DND-41 (cell line): Measurements from ENCODE around the gene LAGE3.

ENCODE experiments used
- CTCF ChIP-seq: IDR thresholded peaks from 2 replicates; pipeline ENCODE4 v1.5.1; 2012; ENCODE audit warnings: borderline replicate concordance, low read length, moderate library complexity, mild to moderate bottlenecking; ENCODE audit not compliant: poor library complexity, severe bottlenecking; ENCODE audit errors: extremely low read depth
- EZH2 ChIP-seq: IDR thresholded peaks from 3 replicates; pipeline ENCODE4 v1.6.1; 2012; ENCODE audit warnings: borderline replicate concordance, low read depth, mild to moderate bottlenecking, moderate library complexity, low read length, inconsistent platforms; ENCODE audit not compliant: severe bottlenecking

DNA sequence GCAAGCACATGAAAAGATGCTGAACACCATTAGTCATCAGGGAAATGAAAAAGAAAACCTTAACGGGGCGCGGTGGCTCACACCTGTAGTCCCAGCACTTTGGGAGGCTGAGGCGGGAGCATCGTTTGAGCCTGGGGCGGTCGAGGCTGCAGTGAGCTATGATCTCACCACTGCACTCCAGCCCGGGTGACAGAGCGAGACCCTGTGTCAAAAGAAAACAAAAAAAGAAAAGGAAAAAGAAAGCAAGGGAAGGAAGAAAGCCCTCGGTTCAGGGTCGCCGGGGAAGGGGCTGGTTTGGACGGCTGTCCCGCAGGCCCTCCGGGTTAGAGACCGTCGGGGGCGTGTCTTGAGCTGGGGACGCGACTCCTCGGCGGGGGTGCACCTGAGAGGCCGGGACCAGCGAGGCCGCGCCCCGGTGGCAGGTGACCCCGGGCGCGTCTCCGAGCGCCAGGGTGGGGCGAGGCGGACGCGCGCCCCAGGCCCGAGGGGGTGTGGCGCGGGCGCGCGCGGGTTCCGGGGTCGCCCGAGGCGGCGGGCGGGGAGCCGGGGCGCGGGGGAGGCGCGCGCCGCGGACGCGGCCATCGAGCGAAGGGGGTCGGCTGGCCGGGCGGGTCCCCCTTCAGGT lies 21.5 kb downstream of the LAGE3 start:
- TF ChIP-seq CTCF (no peak), EZH2 (no peak)
